ENCODE data around the gene MAGEB4. TPM values are rescaled to one million over a fixed set of nuclear protein-coding genes. Genes with fewer than 3 reads are reported as not detected.

MAGEB4 gene
- total RNA-seq, 1 experiment from 2014 or later, result not detected

- ChIA-PET POLR2A (no interaction called here), CTCF (no interaction called here)
- 0 out of 2 replicates have a peak, but pooled peaks cover 2% of the 10 kb centered on the region for H3K36me3 Mint-ChIP-seq
- H3K9me3 Mint-ChIP-seq, result no peaks in the 10 kb centered on the region
- TF ChIP-seq JUN (CRISPR knock-in tag; IDR thresholded peaks at IDR 0.05) (no peak), HMGA2 (CRISPR knock-in tag; IDR thresholded peaks at IDR 0.05) (no peak), SP1 (CRISPR knock-in tag; conservative IDR thresholded peaks at IDR 0.05) (no peak), ELF4 (CRISPR knock-in tag; IDR thresholded peaks at IDR 0.05; ENCODE audit: low read depth) (no peak), ATF6 (CRISPR knock-in tag; IDR thresholded peaks at IDR 0.05) (no peak), TEAD4 (CRISPR knock-in tag; IDR thresholded peaks at IDR 0.05) (no peak), FOXP4 (CRISPR knock-in tag; IDR thresholded peaks at IDR 0.05) (no peak), ZMAT4 (CRISPR knock-in tag; IDR thresholded peaks at IDR 0.05) (no peak), TCF7 (CRISPR knock-in tag; IDR thresholded peaks at IDR 0.05; ENCODE audit: low read depth) (no peak), IRF2 (CRISPR knock-in tag; IDR thresholded peaks at IDR 0.05; ENCODE audit: borderline replicate concordance, low read depth) (no peak), FOXJ3 (CRISPR knock-in tag; IDR thresholded peaks at IDR 0.05; ENCODE audit: borderline replicate concordance) (no peak), ZNF396 (CRISPR knock-in tag; IDR thresholded peaks at IDR 0.05; ENCODE audit: borderline replicate concordance) (no peak), ESRRA (CRISPR knock-in tag; IDR thresholded peaks at IDR 0.05; ENCODE audit: borderline replicate concordance) (no peak), SOX15 (CRISPR knock-in tag; IDR thresholded peaks at IDR 0.05) (no peak), PRRX2 (CRISPR knock-in tag; IDR thresholded peaks at IDR 0.05) (no peak), GRHL2 (CRISPR knock-in tag; IDR thresholded peaks at IDR 0.05; ENCODE audit: insufficient replicate concordance, severe bottlenecking) (no peak), ZNF121 (CRISPR knock-in tag; IDR thresholded peaks at IDR 0.05) (no peak), PREB (CRISPR knock-in tag; IDR thresholded peaks at IDR 0.05; ENCODE audit: borderline replicate concordance) (no peak)
- H3K27ac Mint-ChIP-seq, result no peak within 1 kb of the TSS
- DNase-seq (ENCODE audit: low spot score) (peak; percentile 29), ATAC-seq (peak; percentile 68)
- peaks cover 26% of the 10 kb centered on the region for H3K27me3 Mint-ChIP-seq (ENCODE audit: low read depth)
- H3K4me3 Mint-ChIP-seq, result no peak within 1 kb of the TSS
- peaks cover 16% of the 10 kb centered on the region for H3K4me1 Mint-ChIP-seq
Measured at GRCh38 chrX:30215357-30215843, 26.4 kb upstream of the MAGEB4 start, which contains the start of gene MAGEB2. TSS of gene MAGEB2 (plus strand) at chrX:30215563. CDS start at chrX:30218581, 3,018 bp downstream.

GRCh38 chrX:30217465-30217864 lies 24.3 kb upstream of the MAGEB4 start:
- Mint-ChIP-seq H3K36me3 (0 out of 2 replicates have a peak, but pooled peaks cover 2% of the 10 kb centered on the region), H3K9me3 (no peaks in the 10 kb centered on the region), H3K4me3 (no peak overlapping the region), H3K27me3 (ENCODE audit: low read depth) (peaks cover 26% of the 10 kb centered on the region), H3K4me1 (peaks cover 24% of the 10 kb centered on the region), H3K27ac (no peak overlapping the region)
- no peak for ATAC-seq
- ChIA-PET CTCF (no interaction called here), POLR2A (no interaction called here)
- DNase-seq (ENCODE audit: low spot score), result no peak
- TF ChIP-seq ATF6 (CRISPR knock-in tag; IDR thresholded peaks at IDR 0.05), result no peak
- TF ChIP-seq MAX (CRISPR knock-in tag; IDR thresholded peaks at IDR 0.05), result no peak
- TF ChIP-seq KAT7 (CRISPR knock-in tag; IDR thresholded peaks at IDR 0.05; ENCODE audit: borderline replicate concordance), result no peak
- no peak for TF ChIP-seq CTCF (IDR thresholded peaks at IDR 0.05)
- TF ChIP-seq AR (CRISPR knock-in tag; IDR thresholded peaks at IDR 0.05), result no peak
